T1000 (cell line): ENCODE data around the gene RNF224.
A peak's percentile ranks its signal among the peaks of the same experiment; 100 is the strongest.

Experiments
- DNase-seq: peaks from one replicate; lab custom pipeline; 2025; ENCODE audit warnings: mixed read lengths; lab: John Stamatoyannopoulos, UW

The RNF224 gene

DNA sequence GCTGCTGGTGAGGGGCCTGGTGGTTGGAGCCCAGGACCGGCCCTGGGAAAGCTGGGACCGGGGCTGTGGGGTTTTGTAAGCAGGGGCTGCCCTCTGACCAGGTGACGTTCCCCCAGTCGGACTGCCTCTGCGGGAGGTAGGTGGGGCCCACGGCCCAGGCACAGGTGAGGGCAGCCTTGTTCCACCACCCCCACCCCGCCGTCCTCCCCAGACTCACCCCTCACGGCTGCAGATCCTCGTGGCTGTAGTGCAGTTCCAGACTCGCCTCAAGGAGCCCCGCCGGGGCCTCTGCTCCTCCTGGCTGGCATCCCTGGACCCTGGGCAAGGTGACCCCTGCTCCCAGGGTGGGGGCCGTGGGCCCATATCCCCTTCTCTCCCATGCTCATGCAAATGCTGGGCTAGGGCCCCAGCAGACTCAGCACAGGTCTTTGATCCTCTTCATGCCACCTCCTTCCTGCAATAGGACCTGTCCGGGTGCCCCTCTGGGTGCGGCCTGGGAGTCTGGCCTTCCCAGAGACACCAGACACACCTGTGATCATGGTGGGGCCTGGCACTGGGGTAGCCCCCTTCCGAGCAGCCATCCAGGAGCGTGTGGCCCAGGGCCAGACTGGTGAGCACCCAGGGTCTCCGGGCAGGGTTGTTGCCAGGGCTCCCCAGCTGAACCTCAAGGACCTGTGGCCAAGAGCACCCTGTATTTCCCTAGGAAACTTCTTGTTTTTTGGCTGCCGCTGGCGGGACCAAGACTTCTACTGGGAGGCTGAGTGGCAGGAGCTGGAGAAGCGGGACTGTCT, 11.9 kb upstream of the RNF224 start:
- DNase-seq = no peak

- DNase-seq = no peak
Measured at GRCh38 chr9:137216188-137216965, 10.9 kb upstream of the RNF224 start.

GRCh38 chr9:137217276-137218211, 9.8 kb upstream of the RNF224 start:
- DNase-seq = no peak

GRCh38 chr9:137218212-137218753, 9.0 kb upstream of the RNF224 start:
- DNase-seq = no peak

DNA sequence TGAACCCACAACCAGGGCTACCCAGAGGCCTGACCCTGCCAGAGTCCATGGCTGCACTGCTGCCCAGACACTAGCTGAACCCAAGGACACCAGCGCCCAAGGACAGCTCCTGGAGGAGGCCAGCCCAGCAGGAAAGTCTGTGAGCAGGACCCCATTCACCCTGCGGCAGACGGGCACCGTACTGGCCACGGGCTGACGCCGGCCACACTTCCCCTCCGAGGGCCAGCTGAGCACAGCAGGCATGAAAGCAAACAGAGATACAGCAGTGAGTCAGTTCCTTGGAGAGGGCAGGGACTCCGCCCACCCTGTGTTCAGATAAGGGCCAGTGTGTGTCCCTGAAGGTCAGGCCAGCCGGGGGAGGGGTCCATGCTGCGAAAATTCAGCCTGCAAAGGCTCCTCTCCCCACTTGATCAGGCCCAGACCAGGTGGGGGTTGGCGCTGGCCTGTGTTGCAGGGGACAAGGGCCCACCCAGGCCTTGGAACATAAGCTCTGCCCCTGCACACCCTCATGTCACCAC, 8.5 kb upstream of the RNF224 start:
- DNase-seq = no peak

GRCh38 chr9:137219757-137220316, 7.5 kb upstream of the RNF224 start:
- DNase-seq = no peak

GRCh38 chr9:137220317-137221094, 6.8 kb upstream of the RNF224 start:
- no peak for DNase-seq

- no peak for DNase-seq
Measured at GRCh38 chr9:137221095-137221505, 6.2 kb upstream of the RNF224 start.

DNA sequence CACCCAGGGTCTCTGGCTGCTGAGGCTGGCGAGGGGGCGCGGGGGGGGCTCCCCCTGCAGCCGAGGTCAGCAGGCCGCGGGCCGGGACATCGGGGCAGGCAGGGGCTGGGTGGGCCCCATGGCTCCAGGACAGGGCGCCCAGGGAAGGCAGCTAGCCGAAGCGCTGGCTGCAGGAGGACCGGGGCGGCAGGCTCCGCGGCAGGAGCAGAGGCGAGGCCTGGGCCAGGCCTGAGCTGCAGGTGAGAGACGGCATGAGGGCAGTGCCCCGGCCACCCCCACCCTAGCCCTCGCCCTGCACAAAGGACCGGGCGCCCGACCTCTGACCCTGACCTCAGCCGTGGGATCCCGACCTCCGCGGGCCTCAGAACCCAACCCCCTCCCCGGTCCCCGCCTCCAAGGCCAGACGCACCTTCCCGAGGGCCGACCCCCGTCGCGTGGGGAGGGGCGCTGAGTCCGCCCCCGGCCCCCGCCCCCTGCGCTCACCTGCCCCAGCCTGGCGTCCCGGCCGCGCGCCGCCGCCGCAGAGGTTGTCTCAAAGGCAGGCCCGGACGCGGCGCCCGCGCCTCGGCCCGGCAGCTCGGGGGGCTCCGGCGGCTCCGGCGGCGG, 5.7 kb upstream of the RNF224 start:
- no peak for DNase-seq

GRCh38 chr9:137222190-137223077, 4.9 kb upstream of the RNF224 start, which contains the start of gene RNF208:
RNF208 (minus strand) TSS chr9:137222240; CDS start chr9:137221212, 1,028 bp downstream.
- DNase-seq = no peak

DNA sequence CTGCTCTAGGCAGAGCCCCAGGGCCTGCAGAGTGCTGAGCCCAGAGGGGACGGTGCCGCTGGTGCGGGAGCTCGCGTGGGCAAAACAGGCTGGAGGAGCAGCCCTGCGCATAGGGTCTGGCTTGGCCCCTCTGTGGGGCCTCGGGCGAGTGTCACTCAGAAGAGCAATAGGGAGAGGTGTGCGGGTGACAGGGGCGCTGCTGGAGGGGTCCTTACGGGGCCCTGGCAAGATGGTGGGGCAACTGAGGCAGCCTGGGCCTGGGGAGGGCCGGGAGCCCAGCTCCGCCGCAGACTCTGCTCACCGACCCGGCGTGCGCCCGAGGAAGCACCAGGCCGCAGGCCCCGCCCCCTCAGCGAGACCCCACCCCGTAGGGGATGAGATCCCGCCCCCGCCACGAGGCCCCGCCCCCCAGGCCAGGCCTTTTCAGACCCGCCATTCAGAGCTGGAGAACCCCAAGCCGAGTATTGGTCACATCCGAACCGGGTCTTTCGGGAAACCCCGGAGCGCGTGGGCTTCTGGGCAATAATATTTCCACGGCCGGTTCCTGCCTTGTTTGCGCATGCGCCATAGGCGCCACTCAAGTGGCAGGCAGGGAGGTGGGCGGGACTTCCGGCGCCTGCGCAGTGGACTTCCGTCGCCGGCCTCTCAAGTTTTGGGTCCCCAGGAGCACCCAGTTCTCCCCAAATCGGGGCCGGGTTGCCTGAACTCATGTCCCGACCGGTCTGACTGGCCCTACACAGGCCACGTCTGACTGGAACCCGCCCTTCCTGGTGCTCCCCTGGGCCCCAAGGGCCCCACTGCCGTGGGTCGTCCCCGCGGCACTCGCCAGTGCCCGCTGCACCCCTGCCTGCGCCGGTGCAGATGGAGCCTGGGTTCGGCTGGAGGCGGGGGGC, 4.0 kb upstream of the RNF224 start:
- DNase-seq = peak; percentile 96

DNA sequence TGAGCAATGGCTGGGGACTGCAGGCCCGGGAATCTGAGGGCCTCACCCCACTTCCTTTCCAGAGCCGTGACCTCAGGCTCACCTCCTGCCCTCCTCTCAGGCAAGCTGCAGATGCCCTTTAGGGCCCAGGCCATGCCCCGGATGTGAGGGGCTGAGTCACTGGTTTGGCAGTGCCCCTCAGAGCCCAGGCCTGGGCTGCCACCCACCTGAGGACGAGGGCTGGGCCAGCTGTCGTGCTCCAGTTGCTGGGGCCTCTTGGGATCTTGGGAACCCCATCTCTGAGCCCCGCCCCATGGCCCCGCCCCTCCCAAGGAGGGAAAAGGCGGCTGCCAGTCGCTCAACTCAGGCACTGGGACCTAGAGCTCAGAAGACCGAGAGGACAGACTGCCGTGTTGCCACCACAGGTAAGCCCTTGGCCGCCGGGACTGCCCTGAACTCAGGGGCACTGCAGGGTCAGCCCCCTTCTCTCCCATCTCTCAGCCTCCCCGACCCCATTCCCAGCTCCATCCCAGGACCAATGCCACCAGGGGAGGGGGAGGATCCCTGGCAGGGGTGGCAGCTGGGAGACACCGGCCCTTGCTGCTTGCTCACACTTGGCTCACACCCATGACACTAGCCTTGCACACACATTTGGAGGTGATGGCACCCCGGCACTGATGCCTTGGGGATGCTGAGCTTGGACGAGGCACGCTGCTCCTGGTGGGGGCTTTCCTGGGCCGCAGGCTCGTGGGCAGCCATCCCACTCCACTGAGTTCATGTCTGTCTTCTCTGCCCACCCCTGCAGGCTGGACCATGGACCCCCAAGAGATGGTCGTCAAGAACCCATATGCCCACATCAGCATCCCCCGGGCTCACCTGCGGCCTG, 2.2 kb upstream of the RNF224 start, which contains the start of gene CYSRT1:
Gene CYSRT1, plus strand, starts transcription at position 345 of the 865 bp plus-strand sequence. Its CDS starts 448 bp downstream, at position 793.
- no peak for DNase-seq

GRCh38 chr9:137225699-137226331, 1.5 kb upstream of the RNF224 start:
- DNase-seq = no peak

- no peak for DNase-seq
Measured at GRCh38 chr9:137226338-137227053, 806 bp upstream of the RNF224 start.

DNA sequence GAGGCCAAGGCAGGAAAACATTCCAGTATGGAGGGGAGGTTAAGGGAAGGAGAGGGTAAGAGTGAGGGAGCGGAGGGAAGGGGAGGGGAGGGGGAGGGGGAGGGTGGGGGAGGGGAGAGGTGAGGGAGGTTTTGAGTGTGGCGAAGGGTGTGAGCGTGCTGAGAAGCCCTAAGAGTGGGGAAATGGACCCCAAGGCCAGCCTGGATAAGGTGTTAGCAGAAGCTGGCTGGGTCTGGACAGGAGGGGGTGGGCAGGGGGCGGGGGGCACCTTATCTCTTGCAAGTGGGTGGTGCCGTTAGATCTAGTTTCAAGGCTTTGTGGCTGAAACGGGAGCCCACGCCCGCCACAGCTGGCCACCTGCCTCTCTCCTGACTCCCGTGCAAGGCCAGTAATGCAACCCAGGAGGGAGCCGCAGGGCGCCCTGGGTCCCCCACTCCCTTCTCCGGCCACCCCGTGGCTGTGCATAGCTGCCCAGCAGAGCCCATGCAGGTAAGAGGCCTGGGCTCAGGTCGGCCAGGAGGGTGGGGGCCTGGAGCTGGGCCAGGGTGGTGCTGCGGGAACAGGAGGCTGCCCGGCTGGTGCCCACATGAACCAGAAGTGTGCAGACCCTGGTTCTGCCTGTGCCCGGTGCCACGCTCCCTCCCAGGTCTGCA, 677 bp downstream of the RNF224 start:
- no peak for DNase-seq
